Muscle of back (tissue), 11 donors: Measurements from ENCODE around the gene NETO2. TPM values are rescaled to one million over a fixed set of nuclear protein-coding genes. Genes with fewer than 3 reads are reported as not detected.
"Not testable (repeated sequence)": the region's sequence is repeated elsewhere in the genome, so short reads cannot be mapped to it uniquely, and the experiment has no call there.

Source experiments
- DNase-seq, 3 donors: peaks; one replicate each; pipeline versions ENCODE4 v3.0.0 to v3.0.0-alpha.2; 2013
- polyA plus RNA-seq, 10 donors: library from polyadenylated mRNA; unstranded; fragments of 120-200 nt; gene quantifications; one replicate each; pipeline ENCODE4 v1.2.1, GENCODE V29; 2013; ENCODE audit not compliant: insufficient read length in 10 of 10

The NETO2 gene
- polyA plus RNA-seq, 10 donors: 13.5 to 24.7 (median 17.8) TPM

DNA sequence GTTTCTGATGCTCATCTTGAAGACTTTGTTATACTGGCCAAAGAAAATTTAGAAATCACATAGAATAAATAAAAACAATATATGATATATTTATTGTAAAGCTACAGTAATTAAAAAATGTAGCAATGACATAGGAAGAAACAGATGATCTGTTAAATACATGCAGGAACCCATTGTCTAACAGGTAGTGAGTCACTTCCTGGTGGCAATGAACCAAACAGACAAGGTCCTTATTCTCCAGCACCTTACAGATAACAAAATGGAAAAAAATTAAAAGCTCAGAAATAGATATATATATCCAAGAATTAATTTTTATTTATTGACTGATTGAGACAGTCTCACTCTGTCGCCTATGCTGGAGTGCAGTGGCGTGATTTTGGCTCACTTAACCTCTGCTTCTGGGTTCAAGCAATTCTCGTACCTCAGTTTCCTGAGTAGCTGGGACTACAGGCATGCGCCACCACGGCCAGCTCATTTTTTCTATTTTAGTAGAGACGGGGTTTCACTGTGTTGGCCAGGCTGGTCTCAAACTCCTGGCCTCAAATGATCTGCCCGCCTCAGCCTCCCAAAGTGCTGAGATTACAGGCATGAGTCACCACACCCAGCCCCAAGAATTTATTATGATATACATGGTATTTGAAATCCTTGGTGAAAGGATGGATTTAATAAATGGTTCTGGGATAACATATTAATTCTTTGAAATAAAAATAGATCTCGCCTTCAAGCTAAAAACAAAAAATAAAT is 7.5 kb downstream of the NETO2 start:
- DNase-seq: peak in 2 of 3 donors; percentile 3 to 5

DNA sequence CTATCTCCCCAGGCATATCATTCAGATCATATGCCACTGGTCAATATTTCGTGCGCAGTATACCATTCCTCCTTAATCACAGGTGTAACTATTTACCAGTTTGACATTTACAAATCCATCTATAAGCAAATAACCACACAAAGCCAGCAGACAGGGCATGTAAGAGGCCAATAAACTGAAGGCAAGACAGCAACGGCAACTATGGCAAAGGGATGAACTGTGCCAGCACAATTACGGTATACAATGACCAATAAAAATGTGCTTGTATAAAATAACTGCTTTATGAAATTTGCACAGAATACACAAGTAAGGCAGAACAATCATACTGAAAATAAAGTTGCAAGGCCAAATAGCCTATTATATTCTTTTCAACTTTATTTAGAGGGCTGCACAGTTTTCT is 9.2 kb downstream of the NETO2 start:
- DNase-seq: no peak

DNA sequence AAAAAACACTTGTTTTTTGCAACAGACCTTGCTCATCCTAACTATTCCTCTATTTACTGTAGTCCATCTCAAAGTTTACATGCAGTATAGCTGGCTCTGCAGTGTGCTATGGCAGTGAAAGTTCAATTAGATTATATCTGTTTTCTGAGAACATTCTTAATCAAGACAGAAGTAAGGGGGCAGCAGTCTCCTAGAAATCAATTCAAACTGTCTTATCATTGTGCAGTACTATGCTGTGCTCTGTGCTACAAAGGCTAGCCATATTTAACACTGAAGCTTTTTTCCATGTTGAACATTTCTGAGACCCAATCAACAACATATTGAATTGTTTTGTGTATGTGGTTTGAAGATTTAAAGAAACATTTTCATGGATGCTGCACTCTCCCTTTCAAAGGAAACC is 11.4 kb downstream of the NETO2 start:
- no peak for DNase-seq

- DNase-seq: no peak
Measured at GRCh38 chr16:47129755-47130435, 13.8 kb downstream of the NETO2 start.

GRCh38 chr16:47127541-47127940 is 16.2 kb downstream of the NETO2 start:
- DNase-seq: no peak

- no peak for DNase-seq
Measured at GRCh38 chr16:47125757-47126156, 18.0 kb downstream of the NETO2 start.

DNA sequence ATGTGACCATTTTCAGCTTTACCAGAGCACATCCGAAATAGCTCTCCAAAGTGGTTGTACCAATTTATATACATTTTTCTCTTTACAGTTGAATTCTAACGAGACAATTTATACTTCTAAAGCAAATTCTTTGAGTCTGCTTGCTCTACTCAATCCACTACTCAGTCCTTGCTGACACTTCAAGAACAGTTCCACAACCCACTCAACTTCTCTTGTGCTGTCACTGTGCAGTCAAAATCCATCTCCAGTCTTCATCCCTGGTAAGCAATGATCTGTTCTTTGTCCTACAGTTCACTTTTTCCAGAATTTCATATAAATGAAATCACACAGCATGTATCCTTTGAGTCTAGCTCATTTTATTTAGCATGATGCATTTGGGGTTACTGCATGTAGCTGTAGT is 30.6 kb downstream of the NETO2 start:
- no peak for DNase-seq

GRCh38 chr16:47110939-47111338 is 32.8 kb downstream of the NETO2 start:
- no peak for DNase-seq

GRCh38 chr16:47109361-47109760 is 34.4 kb downstream of the NETO2 start:
- DNase-seq: no peak

- DNase-seq: not testable (repeated sequence)
Measured at GRCh38 chr16:47102921-47103320, 40.8 kb downstream of the NETO2 start.

GRCh38 chr16:47097154-47097553 is 46.6 kb downstream of the NETO2 start:
- DNase-seq: not testable (repeated sequence)

DNA sequence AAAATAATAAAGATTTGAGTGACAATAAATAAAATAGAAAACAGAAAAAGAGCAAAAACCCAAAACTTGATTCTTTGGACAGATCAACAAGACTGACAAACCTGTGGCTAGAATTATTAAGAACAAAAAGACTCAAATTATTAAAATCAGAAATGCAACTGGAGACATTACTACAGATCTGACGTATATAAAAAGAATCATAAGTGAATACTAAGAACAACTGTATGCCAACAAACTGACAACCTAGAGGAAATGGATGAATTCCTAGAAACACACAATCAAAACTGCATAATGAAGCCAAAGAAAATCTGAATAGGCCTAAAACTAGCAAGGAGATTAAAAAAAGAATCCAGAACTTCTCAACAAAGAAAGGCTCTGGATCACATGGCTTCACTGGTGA is 47.4 kb downstream of the NETO2 start:
- no peak for DNase-seq

GRCh38 chr16:47084198-47084597 is 59.5 kb downstream of the NETO2 start:
- no peak for DNase-seq

DNA sequence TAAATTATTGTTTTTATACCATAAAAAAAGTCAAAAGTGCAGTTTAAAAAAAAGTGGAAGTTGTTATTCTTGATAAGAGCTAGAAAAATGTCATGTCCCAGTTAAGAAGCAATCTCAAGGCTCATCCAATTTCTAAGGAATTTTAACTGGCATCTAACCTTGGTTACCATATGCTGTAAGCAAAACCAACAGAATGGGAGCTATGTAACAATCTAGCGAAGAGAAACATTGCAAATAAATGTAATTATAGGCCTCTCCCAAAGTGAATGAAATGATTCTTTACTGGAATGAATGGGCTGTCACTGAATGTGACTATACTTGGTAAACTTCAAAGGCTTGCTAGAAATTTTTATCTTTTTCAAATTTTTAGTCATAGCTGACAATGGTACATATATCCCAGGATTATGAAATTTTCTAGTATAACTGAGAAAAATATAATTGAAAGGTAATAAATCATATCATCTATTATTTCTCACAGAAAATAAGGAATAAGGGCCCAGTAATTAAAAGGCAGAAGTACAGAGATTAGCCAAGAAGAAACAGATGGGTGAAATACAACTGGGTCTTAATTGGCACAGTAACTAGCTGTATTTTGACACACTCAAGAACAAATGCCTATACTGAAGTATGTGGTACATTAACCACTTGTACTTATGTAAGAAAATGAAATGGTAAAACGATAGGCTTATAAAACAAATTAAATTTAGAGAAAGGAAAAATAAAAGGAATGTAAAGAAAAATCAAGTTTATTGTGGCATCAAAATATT is 61.5 kb downstream of the NETO2 start:
- DNase-seq: no peak

- no peak for DNase-seq
Measured at GRCh38 chr16:47081115-47081514, 62.6 kb downstream of the NETO2 start.

GRCh38 chr16:47079860-47080259 is 63.9 kb downstream of the NETO2 start:
- DNase-seq: no peak

- DNase-seq: no peak
Measured at GRCh38 chr16:47073223-47074155, 70.3 kb downstream of the NETO2 start.

DNA sequence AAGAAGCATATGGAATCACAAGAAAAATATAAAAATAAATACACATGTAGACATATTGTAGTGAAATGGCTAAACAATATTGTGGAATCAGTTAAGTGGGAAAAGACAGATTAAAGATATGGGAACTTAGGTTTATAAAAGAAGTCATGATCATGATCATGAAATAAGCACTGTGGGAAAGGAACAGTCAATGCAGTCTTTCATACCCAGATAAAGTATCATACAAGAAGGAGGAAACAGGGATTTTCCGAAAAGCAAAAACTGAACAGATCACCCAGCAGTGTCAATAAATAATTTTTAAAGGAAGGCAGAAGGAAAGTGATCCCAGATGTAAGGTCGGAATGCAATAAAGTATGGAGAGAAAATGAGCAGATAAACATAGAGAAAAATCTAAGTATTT is 71.6 kb downstream of the NETO2 start:
- DNase-seq: no peak

DNA sequence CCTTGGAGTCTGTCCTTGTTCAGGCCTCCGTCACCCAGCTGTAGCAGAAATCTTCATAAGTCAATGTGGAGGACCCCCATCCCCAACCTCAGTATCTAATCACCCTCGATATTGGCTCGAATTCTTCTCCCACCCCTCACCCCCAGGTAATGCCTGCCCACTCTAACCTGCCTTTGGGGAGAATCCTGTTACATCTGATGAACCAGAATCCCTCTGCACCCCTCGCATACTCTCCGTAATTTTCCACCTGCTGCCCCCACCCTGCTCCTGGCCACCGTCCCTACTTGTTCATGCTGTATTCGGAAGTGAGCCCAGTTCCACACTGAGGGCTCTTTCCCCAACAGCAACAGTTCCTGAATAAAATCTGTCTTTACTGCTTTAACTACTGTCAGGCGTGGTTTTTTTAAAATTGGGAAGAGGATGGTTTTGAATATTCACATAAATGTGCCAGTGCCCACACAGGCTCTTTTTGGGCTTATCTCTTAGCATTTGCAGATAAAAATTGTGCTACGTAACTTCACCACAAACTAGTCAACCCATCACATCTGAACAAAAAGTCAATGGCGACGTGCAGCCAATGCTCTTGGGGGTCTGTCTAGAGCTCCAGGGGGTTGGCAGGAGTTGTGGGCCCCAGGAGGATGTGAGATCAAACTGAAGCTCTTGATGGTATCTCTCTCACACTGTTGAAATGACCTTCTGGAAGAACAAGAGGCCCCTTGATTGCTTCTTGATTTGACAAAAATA is 73.7 kb downstream of the NETO2 start:
- no peak for DNase-seq

DNA sequence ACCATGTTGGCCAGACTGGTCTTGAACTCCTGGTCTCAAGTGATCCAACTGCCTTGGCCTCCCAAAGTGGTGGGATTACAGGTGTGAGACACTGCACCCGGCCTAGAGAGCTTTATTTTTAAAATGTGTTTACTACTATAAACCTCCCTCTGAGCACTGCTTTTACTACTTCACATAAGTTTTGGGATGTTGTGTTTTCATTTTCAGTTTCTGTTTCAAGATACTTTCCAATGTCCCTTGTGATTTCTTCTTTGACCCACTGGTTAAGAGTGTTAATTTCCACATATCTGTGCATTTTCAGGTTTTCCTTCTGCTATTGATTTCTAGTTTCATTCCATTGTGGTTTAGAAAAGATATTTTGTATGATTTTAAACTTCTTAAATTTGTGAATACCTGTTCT is 74.4 kb downstream of the NETO2 start:
- DNase-seq: no peak

GRCh38 chr16:47067203-47067602 is 76.5 kb downstream of the NETO2 start:
- DNase-seq: no peak
